ENCODE data around the gene ATG2B.

DNA sequence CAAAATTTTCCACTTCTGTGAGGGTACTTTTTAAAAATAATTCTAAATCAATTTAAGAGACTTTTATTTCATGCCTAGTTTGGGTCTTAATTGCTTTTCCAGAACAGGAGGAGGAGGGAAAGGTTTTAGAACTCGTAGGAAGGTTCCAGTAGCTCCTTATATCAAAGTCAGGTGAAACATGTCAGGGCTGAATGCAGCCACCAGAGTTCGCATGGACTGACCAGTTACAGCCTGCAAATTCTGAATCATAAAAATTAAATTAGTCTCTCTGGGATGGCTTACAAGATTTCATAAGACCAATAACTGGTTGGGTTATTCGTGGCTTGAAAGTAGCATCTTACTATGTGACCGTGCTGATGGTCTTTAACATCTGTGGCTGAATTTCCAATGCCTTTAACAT is 106.7 kb downstream of the ATG2B start:
- TF ChIP-seq POLR2A (IDR thresholded peaks at IDR 0.05), result no peak
- TF ChIP-seq CTCF (IDR thresholded peaks at IDR 0.05), result no peak
